ENCODE measurements around the gene PCK1.

- TF ChIP-seq RFX5 (IDR thresholded peaks at IDR 0.05; ENCODE audit: borderline replicate concordance, low read depth, low read length), result no peak
- TF ChIP-seq RAD21 (IDR thresholded peaks at IDR 0.05 in 1 of 2, conservative IDR thresholded peaks at IDR 0.05 in 1 of 2; ENCODE audit: low read depth in 2 of 2, low read length in 2 of 2), result no peak
- TF ChIP-seq ATF3 (IDR thresholded peaks at IDR 0.05; ENCODE audit: insufficient read depth, low read depth, low read length), result no peak
- TF ChIP-seq RBBP5 (IDR thresholded peaks at IDR 0.05; ENCODE audit: borderline replicate concordance, low read depth, low read length), result no peak
- TF ChIP-seq CTCF (IDR thresholded peaks at IDR 0.05; ENCODE audit: control extremely low read depth in 1 of 3, insufficient read depth in 1 of 3, low read depth in 1 of 3, low read length in 3 of 3), result no peak
- TF ChIP-seq HDAC6 (IDR thresholded peaks at IDR 0.05; ENCODE audit: low read depth, low read length), result no peak
- no peak for TF ChIP-seq EP300 (IDR thresholded peaks at IDR 0.05; ENCODE audit: borderline replicate concordance in 1 of 2, low read depth in 2 of 2, low read length in 2 of 2)
- TF ChIP-seq MAFK (IDR thresholded peaks at IDR 0.05; ENCODE audit: low read depth, low read length), result no peak
- TF ChIP-seq SIN3A (conservative IDR thresholded peaks at IDR 0.05 in 1 of 2, IDR thresholded peaks at IDR 0.05 in 1 of 2; ENCODE audit: low read depth in 1 of 2, low read length in 2 of 2), result no peak
- no peak for TF ChIP-seq EZH2 (IDR thresholded peaks at IDR 0.05; ENCODE audit: low read depth, low read length, severe bottlenecking)
- TF ChIP-seq CEBPB (IDR thresholded peaks at IDR 0.05; ENCODE audit: low read depth, low read length), result no peak
- TF ChIP-seq NRF1 (IDR thresholded peaks at IDR 0.05; ENCODE audit: low read depth, low read length), result no peak
- no peak for TF ChIP-seq JUND (IDR thresholded peaks at IDR 0.05; ENCODE audit: low read length)
- no peak for TF ChIP-seq POLR2A (IDR thresholded peaks at IDR 0.05; ENCODE audit: control extremely low read depth in 1 of 2, low read depth in 2 of 2, low read length in 2 of 2)
These were observed 5.5 kb downstream of the PCK1 start for GRCh38 chr20:57566399-57566798.

All from H1 (cell line).